WTC11 (cell line): Measurements from ENCODE around the gene ACSL1.

Source experiments
- CTCF ChIP-seq: fragments of 200-600 bp; IDR thresholded peaks from 2 replicates; pipeline ENCODE4 v1.8.0; 2022; ENCODE audit warnings: antibody characterized with exemption
- SOX15 ChIP-seq: fragments of 250-450 bp; sonication (Bioruptor Pico); IDR thresholded peaks from 2 replicates; pipeline ENCODE4 v1.9.0; 2021; ENCODE audit warnings: mild to moderate bottlenecking
- TEAD1 ChIP-seq: sonication (generic); formaldehyde crosslinking; IDR thresholded peaks from 2 replicates; pipeline ENCODE4 v1.8.0; 2022; ENCODE audit warnings: mild to moderate bottlenecking, missing genetic modification reagents

- TF ChIP-seq CTCF = no peak
- no peak for TF ChIP-seq TEAD1
- no peak for TF ChIP-seq SOX15 (CRISPR knock-in tag)
Measured at GRCh38 chr4:184815046-184815877, 10.5 kb downstream of the ACSL1 start.
